ENCODE results near the gene ARHGEF12.

The ARHGEF12 gene

DNA sequence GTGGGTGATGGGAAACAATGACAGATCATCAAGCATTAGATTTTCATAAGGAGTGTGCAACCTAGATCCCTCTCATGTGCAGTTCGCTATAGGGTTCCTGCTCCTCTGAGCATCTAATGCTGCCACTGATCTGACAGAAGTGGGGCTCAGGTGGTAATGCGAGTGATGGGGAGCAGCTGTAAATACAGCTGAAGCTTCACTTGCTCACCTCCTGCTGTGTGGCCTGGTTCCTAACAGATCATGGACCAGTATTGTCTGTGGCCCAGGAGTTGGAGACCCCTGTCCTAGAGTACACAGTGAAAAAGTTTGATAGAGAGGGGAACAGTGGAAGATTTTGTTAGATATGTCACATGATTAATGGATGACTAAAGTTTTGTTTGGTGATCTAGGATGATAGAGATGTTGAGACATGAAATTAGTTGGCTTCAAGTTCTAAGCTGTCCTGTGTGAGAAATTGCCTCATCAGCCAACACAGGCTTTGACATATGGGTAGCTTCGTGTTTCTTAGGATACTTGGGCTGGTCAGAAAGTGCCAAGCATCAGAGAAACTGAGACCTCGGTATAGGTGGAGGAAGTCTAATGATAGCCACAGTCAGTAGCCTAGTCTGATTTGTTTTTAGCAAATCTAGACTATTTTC lies 47.4 kb downstream of the ARHGEF12 start:
- H3K9me3 ChIP-seq (ENCODE audit: control insufficient read depth in 2 of 2, low read length in 2 of 2), result no peaks in the 10 kb centered on the region
- H3K27me3 ChIP-seq (ENCODE audit: control insufficient read depth in 2 of 2, insufficient read depth in 2 of 2, low read length in 2 of 2), result no peaks in the 10 kb centered on the region
- H3K4me1 ChIP-seq (ENCODE audit: control insufficient read depth in 2 of 2, insufficient read depth in 2 of 2, low read length in 2 of 2), result no peaks in the 10 kb centered on the region
- no peak overlapping the region for H3K4me3 ChIP-seq (ENCODE audit: low read length in 2 of 2)
- H3K36me3 ChIP-seq (ENCODE audit: control insufficient read depth in 2 of 2, insufficient read depth in 2 of 2, low read length in 2 of 2), result no peaks in the 10 kb centered on the region
- H3K9ac ChIP-seq (ENCODE audit: low read depth in 1 of 2, low read length in 2 of 2), result no peak overlapping the region
- no peak overlapping the region for H3K27ac ChIP-seq (ENCODE audit: low read depth in 2 of 2, low read length in 2 of 2)

- Histone ChIP-seq H3K27ac (ENCODE audit: low read depth in 2 of 2, low read length in 2 of 2) (no peak overlapping the region), H3K9ac (ENCODE audit: low read depth in 1 of 2, low read length in 2 of 2) (no peak overlapping the region), H3K9me3 (ENCODE audit: control insufficient read depth in 2 of 2, low read length in 2 of 2) (no peaks in the 10 kb centered on the region), H3K4me1 (ENCODE audit: control insufficient read depth in 2 of 2, insufficient read depth in 2 of 2, low read length in 2 of 2) (no peaks in the 10 kb centered on the region), H3K27me3 (ENCODE audit: control insufficient read depth in 2 of 2, insufficient read depth in 2 of 2, low read length in 2 of 2) (no peaks in the 10 kb centered on the region), H3K4me3 (ENCODE audit: low read length in 2 of 2) (no peak overlapping the region), H3K36me3 (ENCODE audit: control insufficient read depth in 2 of 2, insufficient read depth in 2 of 2, low read length in 2 of 2) (no peaks in the 10 kb centered on the region)
Observed at GRCh38 chr11:120384476-120384875, 48.3 kb downstream of the ARHGEF12 start.

- H3K4me1 ChIP-seq (ENCODE audit: control insufficient read depth in 2 of 2, insufficient read depth in 2 of 2, low read length in 2 of 2), result no peaks in the 10 kb centered on the region
- no peaks in the 10 kb centered on the region for H3K27me3 ChIP-seq (ENCODE audit: control insufficient read depth in 2 of 2, insufficient read depth in 2 of 2, low read length in 2 of 2)
- H3K4me3 ChIP-seq (ENCODE audit: low read length in 2 of 2), result no peak overlapping the region
- no peaks in the 10 kb centered on the region for H3K9me3 ChIP-seq (ENCODE audit: control insufficient read depth in 2 of 2, low read length in 2 of 2)
- no peak overlapping the region for H3K27ac ChIP-seq (ENCODE audit: low read depth in 2 of 2, low read length in 2 of 2)
- H3K36me3 ChIP-seq (ENCODE audit: control insufficient read depth in 2 of 2, insufficient read depth in 2 of 2, low read length in 2 of 2), result no peaks in the 10 kb centered on the region
- H3K9ac ChIP-seq (ENCODE audit: low read depth in 1 of 2, low read length in 2 of 2), result no peak overlapping the region
Observed at GRCh38 chr11:120385110-120385509, 48.9 kb downstream of the ARHGEF12 start.

DNA sequence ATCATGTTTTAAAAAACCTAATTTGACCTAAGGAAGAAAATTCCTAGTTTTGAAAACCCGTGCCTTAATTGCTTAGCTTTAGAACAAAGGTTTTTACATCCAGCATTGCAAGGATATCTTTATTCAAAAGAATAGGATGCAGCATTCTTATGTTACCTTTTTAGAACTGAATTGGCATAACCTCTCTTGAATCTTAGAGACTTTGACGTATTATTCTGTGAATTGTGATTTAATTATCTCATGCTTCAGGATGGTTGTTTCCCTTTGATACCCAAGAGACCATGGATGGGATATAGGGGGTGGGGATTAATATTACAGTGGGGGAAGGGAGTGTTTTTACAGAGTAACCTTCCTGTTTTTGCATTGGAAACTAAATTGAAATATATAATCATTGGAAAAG lies 49.4 kb downstream of the ARHGEF12 start:
- Histone ChIP-seq H3K4me1 (ENCODE audit: control insufficient read depth in 2 of 2, insufficient read depth in 2 of 2, low read length in 2 of 2) (no peaks in the 10 kb centered on the region), H3K27ac (ENCODE audit: low read depth in 2 of 2, low read length in 2 of 2) (no peak overlapping the region), H3K27me3 (ENCODE audit: control insufficient read depth in 2 of 2, insufficient read depth in 2 of 2, low read length in 2 of 2) (no peaks in the 10 kb centered on the region), H3K9ac (ENCODE audit: low read depth in 1 of 2, low read length in 2 of 2) (no peak overlapping the region), H3K36me3 (ENCODE audit: control insufficient read depth in 2 of 2, insufficient read depth in 2 of 2, low read length in 2 of 2) (no peaks in the 10 kb centered on the region), H3K9me3 (ENCODE audit: control insufficient read depth in 2 of 2, low read length in 2 of 2) (no peaks in the 10 kb centered on the region), H3K4me3 (ENCODE audit: low read length in 2 of 2) (no peak overlapping the region)

GRCh38 chr11:120386318-120386717 lies 50.1 kb downstream of the ARHGEF12 start:
- Histone ChIP-seq H3K4me1 (ENCODE audit: control insufficient read depth in 2 of 2, insufficient read depth in 2 of 2, low read length in 2 of 2) (peaks cover 0 to 2% of the 10 kb centered on the region in 2 donors), H3K9ac (ENCODE audit: low read depth in 1 of 2, low read length in 2 of 2) (no peak overlapping the region), H3K4me3 (ENCODE audit: low read length in 2 of 2) (no peak overlapping the region)

DNA sequence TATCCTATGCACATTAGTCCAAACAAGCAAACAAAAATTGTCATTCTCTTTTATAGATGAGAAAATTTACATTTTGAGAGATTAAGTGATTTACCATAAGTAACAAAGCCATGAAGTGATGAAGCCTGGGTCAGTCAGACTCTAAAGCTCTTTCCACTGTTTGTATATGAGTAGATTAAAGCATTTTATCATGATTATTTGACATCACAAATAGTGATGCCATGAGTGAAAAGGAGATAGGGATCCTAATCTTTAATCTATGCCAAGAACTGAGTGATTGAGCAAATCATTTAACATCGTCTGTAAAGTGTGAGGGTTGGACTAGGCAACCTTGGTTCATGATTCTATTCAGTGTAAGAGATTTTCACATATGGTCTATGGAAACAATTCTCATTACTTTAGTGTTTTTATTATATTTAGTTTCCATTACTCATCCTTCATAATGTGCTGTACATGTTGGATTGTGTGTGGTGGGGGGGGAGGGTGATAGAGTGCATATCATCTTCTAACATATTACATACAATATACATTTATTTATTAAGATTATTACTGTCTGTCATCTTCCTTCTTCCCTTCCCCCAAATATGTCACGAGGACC lies 50.7 kb downstream of the ARHGEF12 start:
- no peaks in the 10 kb centered on the region for H3K36me3 ChIP-seq (ENCODE audit: control insufficient read depth in 2 of 2, insufficient read depth in 2 of 2, low read length in 2 of 2)
- H3K4me3 ChIP-seq (ENCODE audit: low read length in 2 of 2), result no peak overlapping the region
- no peaks in the 10 kb centered on the region for H3K9me3 ChIP-seq (ENCODE audit: control insufficient read depth in 2 of 2, low read length in 2 of 2)
- no peak overlapping the region for H3K9ac ChIP-seq (ENCODE audit: low read depth in 1 of 2, low read length in 2 of 2)
- H3K27ac ChIP-seq (ENCODE audit: low read depth in 2 of 2, low read length in 2 of 2), result no peak overlapping the region
- peaks cover 0 to 2% of the 10 kb centered on the region in 2 donors for H3K4me1 ChIP-seq (ENCODE audit: control insufficient read depth in 2 of 2, insufficient read depth in 2 of 2, low read length in 2 of 2)
- H3K27me3 ChIP-seq (ENCODE audit: control insufficient read depth in 2 of 2, insufficient read depth in 2 of 2, low read length in 2 of 2), result no peaks in the 10 kb centered on the region

More at GRCh38 chr11:120386318-120386717, 50.1 kb downstream of the ARHGEF12 start:
- H3K36me3 ChIP-seq (ENCODE audit: control insufficient read depth in 2 of 2, insufficient read depth in 2 of 2, low read length in 2 of 2), result no peaks in the 10 kb centered on the region
- H3K27me3 ChIP-seq (ENCODE audit: control insufficient read depth in 2 of 2, insufficient read depth in 2 of 2, low read length in 2 of 2), result no peaks in the 10 kb centered on the region
- no peak overlapping the region for H3K27ac ChIP-seq (ENCODE audit: low read depth in 2 of 2, low read length in 2 of 2)
- H3K9me3 ChIP-seq (ENCODE audit: control insufficient read depth in 2 of 2, low read length in 2 of 2), result no peaks in the 10 kb centered on the region

DNA sequence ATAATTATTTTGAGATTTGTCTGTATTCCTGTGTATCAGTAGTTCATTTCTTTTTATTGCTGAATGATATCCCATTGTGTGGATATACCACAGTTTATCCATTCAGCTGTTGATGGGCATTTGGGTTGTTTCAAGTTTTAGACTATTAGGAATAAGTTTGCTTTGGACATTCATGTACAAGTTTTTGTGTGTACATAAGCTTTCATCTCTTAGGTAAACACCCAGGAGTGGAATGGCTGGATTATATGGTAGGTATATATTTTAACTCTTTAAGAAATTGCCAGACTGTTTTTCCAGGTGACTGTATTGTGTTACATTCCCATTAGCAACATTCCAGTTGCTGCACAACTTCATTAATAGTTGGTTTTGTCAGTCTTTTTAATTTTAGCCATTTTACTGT lies 52.0 kb downstream of the ARHGEF12 start:
- no peaks in the 10 kb centered on the region for H3K36me3 ChIP-seq (ENCODE audit: control insufficient read depth in 2 of 2, insufficient read depth in 2 of 2, low read length in 2 of 2)
- H3K27ac ChIP-seq (ENCODE audit: low read depth in 2 of 2, low read length in 2 of 2), result no peak overlapping the region
- H3K27me3 ChIP-seq (ENCODE audit: control insufficient read depth in 2 of 2, insufficient read depth in 2 of 2, low read length in 2 of 2), result no peaks in the 10 kb centered on the region
- H3K9ac ChIP-seq (ENCODE audit: low read depth in 1 of 2, low read length in 2 of 2), result no peak overlapping the region
- H3K4me3 ChIP-seq (ENCODE audit: low read length in 2 of 2), result no peak overlapping the region
- peaks cover 0 to 2% of the 10 kb centered on the region in 2 donors for H3K4me1 ChIP-seq (ENCODE audit: control insufficient read depth in 2 of 2, insufficient read depth in 2 of 2, low read length in 2 of 2)
- H3K9me3 ChIP-seq (ENCODE audit: control insufficient read depth in 2 of 2, low read length in 2 of 2), result no peaks in the 10 kb centered on the region

- no peak overlapping the region for H3K27ac ChIP-seq (ENCODE audit: low read depth in 2 of 2, low read length in 2 of 2)
- peaks cover 0 to 2% of the 10 kb centered on the region in 2 donors for H3K4me1 ChIP-seq (ENCODE audit: control insufficient read depth in 2 of 2, insufficient read depth in 2 of 2, low read length in 2 of 2)
- H3K27me3 ChIP-seq (ENCODE audit: control insufficient read depth in 2 of 2, insufficient read depth in 2 of 2, low read length in 2 of 2), result no peaks in the 10 kb centered on the region
- no peak overlapping the region for H3K9ac ChIP-seq (ENCODE audit: low read depth in 1 of 2, low read length in 2 of 2)
- H3K9me3 ChIP-seq (ENCODE audit: control insufficient read depth in 2 of 2, low read length in 2 of 2), result no peaks in the 10 kb centered on the region
- H3K4me3 ChIP-seq (ENCODE audit: low read length in 2 of 2), result no peak overlapping the region
- no peaks in the 10 kb centered on the region for H3K36me3 ChIP-seq (ENCODE audit: control insufficient read depth in 2 of 2, insufficient read depth in 2 of 2, low read length in 2 of 2)
Observed at GRCh38 chr11:120389693-120390584, 53.7 kb downstream of the ARHGEF12 start.

DNA sequence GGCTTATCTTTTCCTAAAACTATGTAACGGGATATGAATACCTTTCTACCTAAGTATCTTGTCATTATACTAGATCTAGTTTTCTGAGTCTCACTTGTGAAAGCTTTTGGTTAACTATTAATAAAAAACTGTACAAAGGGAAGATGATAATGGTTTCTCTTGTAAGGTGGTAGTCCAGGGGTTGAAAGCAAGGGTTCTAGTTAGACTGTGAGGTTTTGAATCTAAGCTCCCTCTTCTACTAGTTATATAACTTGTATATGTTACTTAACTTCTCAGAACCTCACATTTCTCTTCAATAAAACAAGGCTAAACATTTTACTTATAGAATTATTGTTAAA lies 54.3 kb downstream of the ARHGEF12 start:
- H3K36me3 ChIP-seq (ENCODE audit: control insufficient read depth in 2 of 2, insufficient read depth in 2 of 2, low read length in 2 of 2), result no peaks in the 10 kb centered on the region
- no peaks in the 10 kb centered on the region for H3K9me3 ChIP-seq (ENCODE audit: control insufficient read depth in 2 of 2, low read length in 2 of 2)
- H3K4me1 ChIP-seq (ENCODE audit: control insufficient read depth in 2 of 2, insufficient read depth in 2 of 2, low read length in 2 of 2), result peaks cover 0 to 2% of the 10 kb centered on the region in 2 donors
- no peak overlapping the region for H3K4me3 ChIP-seq (ENCODE audit: low read length in 2 of 2)
- H3K27me3 ChIP-seq (ENCODE audit: control insufficient read depth in 2 of 2, insufficient read depth in 2 of 2, low read length in 2 of 2), result no peaks in the 10 kb centered on the region
- no peak overlapping the region for H3K27ac ChIP-seq (ENCODE audit: low read depth in 2 of 2, low read length in 2 of 2)
- H3K9ac ChIP-seq (ENCODE audit: low read depth in 1 of 2, low read length in 2 of 2), result no peak overlapping the region

GRCh38 chr11:120391292-120391691 lies 55.1 kb downstream of the ARHGEF12 start:
- no peak overlapping the region for H3K4me3 ChIP-seq (ENCODE audit: low read length in 2 of 2)
- no peak overlapping the region for H3K27ac ChIP-seq (ENCODE audit: low read depth in 2 of 2, low read length in 2 of 2)
- H3K36me3 ChIP-seq (ENCODE audit: control insufficient read depth in 2 of 2, insufficient read depth in 2 of 2, low read length in 2 of 2), result no peaks in the 10 kb centered on the region
- H3K4me1 ChIP-seq (ENCODE audit: control insufficient read depth in 2 of 2, insufficient read depth in 2 of 2, low read length in 2 of 2), result peaks cover 0 to 2% of the 10 kb centered on the region in 2 donors
- H3K27me3 ChIP-seq (ENCODE audit: control insufficient read depth in 2 of 2, insufficient read depth in 2 of 2, low read length in 2 of 2), result no peaks in the 10 kb centered on the region
- H3K9me3 ChIP-seq (ENCODE audit: control insufficient read depth in 2 of 2, low read length in 2 of 2), result no peaks in the 10 kb centered on the region
- no peak overlapping the region for H3K9ac ChIP-seq (ENCODE audit: low read depth in 1 of 2, low read length in 2 of 2)
